Transverse colon (tissue), 4 donors: ENCODE data around the gene INSM1.

Source experiments
- CTCF ChIP-seq, 5 experiments: fragments of 200-600 bp in 3 of 5; fragments of 450-650 bp in 2 of 5; sonication (generic) in 3 of 5; IDR thresholded peaks; 1 replicate in 2 of 5; 2 replicates in 3 of 5; pipeline ENCODE4 v1.5.1; 2016 to 2017; ENCODE audit warnings: antibody characterized with exemption in 5 of 5, inconsistent platforms in 3 of 5, mild to moderate bottlenecking in 2 of 5, moderate library complexity in 1 of 5
- EP300 ChIP-seq: sonication (generic); formaldehyde crosslinking; IDR thresholded peaks from one replicate; pipeline ENCODE4 v1.6.1; 2017; ENCODE audit warnings: antibody characterized with exemption, low read depth
- POLR2A ChIP-seq: fragments of 450-650 bp; IDR thresholded peaks from one replicate; pipeline ENCODE4 v1.6.1; 2016; ENCODE audit warnings: antibody characterized with exemption, mild to moderate bottlenecking, moderate library complexity
- POLR2AphosphoS5 ChIP-seq, 3 donors: sonication (generic); formaldehyde crosslinking; IDR thresholded peaks; one replicate each; pipeline ENCODE4 v1.6.1; 2016; ENCODE audit warnings: antibody characterized with exemption in 3 of 3

GRCh38 chr20:20413810-20414281 is 45.9 kb downstream of the INSM1 start:
- no peak for TF ChIP-seq POLR2A
- TF ChIP-seq CTCF (IDR thresholded peaks at IDR 0.05), result no peak
- TF ChIP-seq EP300, result no peak
- no peak for TF ChIP-seq POLR2AphosphoS5 (IDR thresholded peaks at IDR 0.05)
